Activated B cell treated with CpG ODN at 0.5 μM for 24 hours (primary cell): ENCODE results near the gene RAB17. TPM values are rescaled to one million over a fixed set of nuclear protein-coding genes. Genes with fewer than 3 reads are reported as not detected.

Experiments
- ATAC-seq: fragments of 200-7000 bp; cut with Tn5 transposase; one replicate; pipeline ENCODE4 v1.10.0; 2021; ENCODE audit warnings: low read depth, mild to moderate bottlenecking, moderate library complexity
- CTCF ChIA-PET: fragments of 350-600 bp; sonication (Branson Sonifier 250); formaldehyde crosslinking; loops from one replicate; lab custom pipeline; 2021; ENCODE audit warnings: antibody characterized with exemption; lab: Charles Lee
- POLR2A ChIA-PET: fragments of 350-600 bp; sonication (Branson Sonifier 250); formaldehyde crosslinking; loops from one replicate; lab custom pipeline; 2021; ENCODE audit warnings: antibody characterized with exemption; lab: Charles Lee
- DNase-seq: peaks from one replicate; pipeline ENCODE4 v3.0.0; 2022
- H3K27ac Mint-ChIP-seq: one replicate; pipeline ENCODE4 v1.8.0; 2020; ENCODE audit warnings: mixed read lengths
- H3K27me3 Mint-ChIP-seq: one replicate; pipeline ENCODE4 v1.8.0; 2021; ENCODE audit warnings: mixed read lengths
- H3K36me3 Mint-ChIP-seq: one replicate; pipeline ENCODE4 v1.8.0; 2021; ENCODE audit warnings: low read depth, mixed read lengths
- H3K4me1 Mint-ChIP-seq: one replicate; pipeline ENCODE4 v1.8.0; 2021; ENCODE audit warnings: mixed read lengths
- H3K4me3 Mint-ChIP-seq: one replicate; pipeline ENCODE4 v1.8.0; 2020; ENCODE audit warnings: mild to moderate bottlenecking, mixed read lengths
- H3K9me3 Mint-ChIP-seq: one replicate; pipeline ENCODE4 v1.8.0; 2020; ENCODE audit warnings: mixed read lengths
- CTCF ChIP-seq: fragments of 200-600 bp; IDR thresholded peaks from one replicate; pipeline ENCODE4 v1.8.0; 2022; ENCODE audit warnings: antibody characterized with exemption, mild to moderate bottlenecking
- intact Hi-C: fragments of 100-400 bp; cut with micrococcal nuclease; formaldehyde crosslinking; loops from one replicate; pipeline ENCODE4 v1.15.1; 2024
- total RNA-seq: library from RNA; stranded (reverse); gene quantifications from 2 replicates; pipeline ENCODE4 v1.2.3, GENCODE V29; 2022

Gene RAB17
- total RNA-seq, 1 donor from 2014 or later: not detected

GRCh38 chr2:237603049-237603717 is 12.6 kb upstream of the RAB17 start:
- ChIA-PET CTCF (interaction anchor here (1.2 to 1.4 kb wide), 4 partner anchors 21 to 142 kb away, joined by 4 to 5 read pairs (median 4); no protein-coding TSS in a partner anchor), POLR2A (interaction anchor here (0.8 kb wide), 1 partner anchor 128 kb away, joined by 3 read pairs; no protein-coding TSS in a partner anchor)
- Mint-ChIP-seq H3K27ac (peak overlapping the region; percentile 93), H3K4me3 (peak overlapping the region; percentile 75), H3K36me3 (no peaks in the 10 kb centered on the region), H3K4me1 (peaks cover 27% of the 10 kb centered on the region), H3K9me3 (no peaks in the 10 kb centered on the region), H3K27me3 (peaks cover 2% of the 10 kb centered on the region)
- ATAC-seq (no peak), DNase-seq (no peak)
- TF ChIP-seq CTCF: no peak
- intact Hi-C loops: loop anchor here (1.0 to 10.0 kb wide), 3 partner anchors 70 to 1058 kb away; no protein-coding TSS in a partner anchor

GRCh38 chr2:237602409-237602808 is 11.9 kb upstream of the RAB17 start:
- intact Hi-C loops: loop anchor here (5.0 to 10.0 kb wide), 2 partner anchors 90 to 1058 kb away; no protein-coding TSS in a partner anchor
- H3K27me3 Mint-ChIP-seq: no peaks in the 10 kb centered on the region
- H3K9me3 Mint-ChIP-seq: no peaks in the 10 kb centered on the region
- DNase-seq: no peak
- peaks cover 31% of the 10 kb centered on the region for H3K4me1 Mint-ChIP-seq
- TF ChIP-seq CTCF: no peak
- ChIA-PET CTCF (interaction anchor here (1.2 to 1.4 kb wide), 3 partner anchors 21 to 143 kb away, joined by 4 to 5 read pairs (median 5); no protein-coding TSS in a partner anchor), POLR2A (interaction anchor here (1.4 kb wide), 1 partner anchor 29 kb away, joined by 3 read pairs; no protein-coding TSS in a partner anchor)
- no peak for ATAC-seq
- no peak overlapping the region for H3K27ac Mint-ChIP-seq
- no peaks in the 10 kb centered on the region for H3K36me3 Mint-ChIP-seq
- no peak overlapping the region for H3K4me3 Mint-ChIP-seq

- H3K4me3 Mint-ChIP-seq: no peak overlapping the region
- no peak overlapping the region for H3K27ac Mint-ChIP-seq
- H3K9me3 Mint-ChIP-seq: no peaks in the 10 kb centered on the region
- ChIA-PET POLR2A (interaction anchor here (1.4 kb wide), 1 partner anchor 28 kb away, joined by 3 read pairs; no protein-coding TSS in a partner anchor), CTCF (interaction anchor here (1.4 kb wide), 1 partner anchor 71 kb away, joined by 5 read pairs; no protein-coding TSS in a partner anchor)
- intact Hi-C loops: loop anchor here (5.0 to 10.0 kb wide), 2 partner anchors 91 to 1057 kb away; no protein-coding TSS in a partner anchor
- DNase-seq: no peak
- no peak for TF ChIP-seq CTCF
- H3K27me3 Mint-ChIP-seq: no peaks in the 10 kb centered on the region
- peaks cover 31% of the 10 kb centered on the region for H3K4me1 Mint-ChIP-seq
- no peaks in the 10 kb centered on the region for H3K36me3 Mint-ChIP-seq
- no peak for ATAC-seq
Observed at GRCh38 chr2:237601453-237602116, 11.1 kb upstream of the RAB17 start.

- TF ChIP-seq CTCF: no peak
- H3K36me3 Mint-ChIP-seq: no peaks in the 10 kb centered on the region
- ChIA-PET CTCF (no interaction called here), POLR2A (no interaction called here)
- no peak overlapping the region for H3K4me3 Mint-ChIP-seq
- no peak overlapping the region for H3K27ac Mint-ChIP-seq
- ATAC-seq (no peak), DNase-seq (no peak)
- no peaks in the 10 kb centered on the region for H3K27me3 Mint-ChIP-seq
- intact Hi-C loops: loop anchor here (5.0 to 10.0 kb wide), 2 partner anchors 92 to 1056 kb away; no protein-coding TSS in a partner anchor
- H3K9me3 Mint-ChIP-seq: no peaks in the 10 kb centered on the region
- peaks cover 28% of the 10 kb centered on the region for H3K4me1 Mint-ChIP-seq
Observed at GRCh38 chr2:237600205-237600846, 9.8 kb upstream of the RAB17 start.
